GM12892 (cell line): ENCODE measurements around the gene RTN4.

Experiments used
- POLR2A ChIP-seq: IDR thresholded peaks from 2 replicates; pipeline ENCODE4 v1.6.1; 2011; ENCODE audit warnings: low read depth, low read length, control low read depth
- POLR2AphosphoS5 ChIP-seq: IDR thresholded peaks from 2 replicates; pipeline ENCODE4 v1.6.1; 2011; ENCODE audit warnings: low read depth, low read length, control low read depth
- TAF1 ChIP-seq: IDR thresholded peaks from 2 replicates; pipeline ENCODE4 v1.6.1; 2011; ENCODE audit warnings: low read depth, mild to moderate bottlenecking, control low read depth, low read length, borderline replicate concordance

DNA sequence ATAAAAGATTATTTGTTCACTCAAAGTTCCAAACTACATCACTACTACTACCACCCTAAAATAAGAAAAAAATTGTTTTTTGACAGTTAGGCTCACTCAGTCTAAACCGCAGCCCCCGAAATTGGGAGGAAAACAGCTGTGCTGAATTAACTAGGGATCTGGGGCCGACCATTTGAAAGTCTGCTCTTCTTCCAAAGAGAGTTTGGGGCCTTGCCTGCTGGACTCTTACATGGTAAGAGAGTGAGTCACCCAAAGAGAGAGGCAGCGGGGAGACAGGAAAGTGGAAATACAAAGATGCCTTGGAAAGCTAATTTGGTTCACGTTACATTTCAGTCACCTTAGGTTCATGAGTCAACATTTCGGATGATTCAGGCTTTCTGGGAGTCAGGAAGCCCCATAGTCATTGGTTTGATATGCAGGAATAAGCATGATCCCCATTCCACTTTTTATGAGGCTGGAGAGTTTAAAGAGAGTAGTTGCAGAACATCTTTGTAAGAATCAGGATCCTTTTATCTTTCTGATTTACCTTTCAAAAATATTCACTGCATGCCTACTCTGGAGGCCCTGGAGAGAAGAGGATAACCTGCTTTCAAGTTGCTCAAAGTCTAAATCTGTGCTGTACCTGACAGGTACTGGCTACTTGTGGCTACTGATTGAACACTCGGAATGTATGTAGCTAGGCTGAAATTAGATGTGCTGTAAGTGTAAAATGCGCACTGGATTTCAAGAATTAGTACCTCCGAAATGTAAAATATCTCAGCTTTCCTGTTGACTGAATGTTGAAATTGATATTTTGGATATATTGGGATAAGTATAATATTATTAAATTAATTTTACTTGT is 995 bp upstream of the RTN4 start:
- TF ChIP-seq POLR2A (no peak), POLR2AphosphoS5 (no peak), TAF1 (no peak)
